Right lobe of liver (tissue), 6 donors: Measurements from ENCODE around the gene SPDL1. TPM values are rescaled to one million over a fixed set of nuclear protein-coding genes. Genes with fewer than 3 reads are reported as not detected.
A peak's percentile ranks its signal among the peaks of the same experiment; 100 is the strongest.

Experiments used
- ATAC-seq, 4 donors: fragments of 200-7000 bp; cut with Tn5 transposase; one replicate each; pipeline ENCODE4 v1.9.1; 2020; ENCODE audit warnings: mild to moderate bottlenecking in 4 of 4, moderate library complexity in 4 of 4
- DNase-seq, 3 donors: peaks; one replicate each; pipeline ENCODE4 v3.0.0-alpha.2; 2020
- H3K27ac ChIP-seq, 3 donors: fragments of 200-600 bp; one replicate each; pipeline ENCODE4 v1.8.0; 2022
- H3K27me3 ChIP-seq, 2 donors: fragments of 200-600 bp; one replicate each; pipeline ENCODE4 v1.8.0; 2022
- H3K36me3 ChIP-seq, 4 donors: fragments of 200-600 bp; sonication (generic) in 1 of 4; one replicate each; pipeline versions ENCODE4 v1.5.1 to v1.8.0; 2017 to 2022; ENCODE audit warnings: control low read depth in 1 of 4
- H3K4me1 ChIP-seq, 4 donors: fragments of 200-600 bp; sonication (generic) in 1 of 4; one replicate each; pipeline versions ENCODE4 v1.5.1 to v1.8.0; 2017 to 2022; ENCODE audit warnings: control low read depth in 1 of 4
- H3K4me3 ChIP-seq, 3 donors: fragments of 200-600 bp; one replicate each; pipeline ENCODE4 v1.8.0; 2022
- H3K9me3 ChIP-seq, 4 donors: fragments of 200-600 bp; sonication (generic) in 1 of 4; one replicate each; pipeline versions ENCODE4 v1.5.1 to v1.8.0; 2017 to 2022; ENCODE audit warnings: control low read depth in 1 of 4
- POLR2A ChIP-seq: fragments of 450-650 bp; IDR thresholded peaks from one replicate; pipeline ENCODE4 v1.6.1; 2017; ENCODE audit warnings: antibody characterized with exemption, mild to moderate bottlenecking
- WGBS: methylation state at CpG from one replicate; pipeline ENCODE4 v1.1.6; 2018; ENCODE audit warnings: low coverage, low lambda C conversion rate; ENCODE audit not compliant: insufficient coverage; ENCODE audit errors: missing lambda C conversion rate; 5-methylcytosine and 5-hydroxymethylcytosine counted together
- intact Hi-C, 2 donors: fragments of 100-400 bp; cut with DNase I; formaldehyde crosslinking; loops; one replicate each; pipeline versions ENCODE4 v1.11.2 to v1.14.1; 2022
- total RNA-seq, 6 experiments: library from RNA; depleted of rRNA in 2 of 6; stranded (reverse); fragments of >200 nt in 2 of 6; fragmentation: NEBNext Ultra II Directional in 3 of 6; extraction: Animal tissue kit (Norgen Biotek cat#: 25700) in 3 of 6; gene quantifications; one replicate each; pipeline versions ENCODE4 v1.1.0 to v1.2.4, GENCODE V29; 2016 to 2023
- TF ChIP-seq, protein P1 (sequence below), 4 donors: fragments of 200-600 bp in 3 of 4; fragments of 450-650 bp in 1 of 4; IDR thresholded peaks; one replicate each; pipeline versions ENCODE4 v1.5.1 to v1.8.0; 2016 to 2022; ENCODE audit warnings: antibody characterized with exemption in 4 of 4, mild to moderate bottlenecking in 2 of 4
- donor health status: DM: no; HTN: yes; CAD: no.
- donor health status: DM: no; HTN: no; CAD: no.
- donor health status: DM: no; HTN: no; CAD: no.
- donor health status: DM: no; HTN: yes; CAD: no.
- donor health status: DM: no; HTN: yes; CAD: no.

The SPDL1 gene
- total RNA-seq, 6 experiments from 2014 or later: 1.1 to 6.7 (median 2.4) TPM

DNA sequence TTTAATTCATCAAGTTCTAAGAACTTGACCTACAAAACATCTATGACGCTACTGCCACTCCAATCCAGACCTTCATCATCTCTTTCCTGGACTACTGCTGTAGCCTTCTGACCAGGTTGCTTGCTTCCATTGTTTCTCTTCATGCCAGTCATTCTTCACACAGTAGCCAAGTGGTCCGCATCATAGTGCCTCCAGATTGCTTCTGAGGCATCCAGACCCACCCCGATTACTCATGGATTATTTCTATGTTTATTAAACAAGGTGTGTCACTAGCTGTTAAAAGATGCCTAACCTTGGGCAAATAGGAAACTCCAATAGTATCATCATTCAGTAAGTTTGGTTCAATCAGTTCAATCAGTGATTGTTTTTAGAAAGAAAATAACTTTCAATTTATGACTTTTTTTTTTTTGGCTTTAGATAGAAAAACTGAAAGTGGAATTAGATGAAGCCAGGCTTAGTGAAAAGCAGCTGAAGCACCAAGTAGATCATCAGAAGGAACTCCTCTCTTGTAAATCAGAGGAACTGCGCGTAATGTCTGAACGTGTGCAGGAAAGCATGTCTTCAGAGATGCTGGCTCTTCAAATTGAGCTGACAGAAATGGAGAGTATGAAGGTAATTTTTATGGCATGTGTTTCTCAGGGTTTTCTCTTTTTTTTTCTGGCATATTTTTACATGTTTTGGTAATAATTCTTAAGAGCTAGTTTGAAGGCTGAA lies 9.5 kb downstream of the SPDL1 start:
- intact Hi-C loops: no loop called here
- 95% methylated on average over 6 of the region's 6 CpGs for WGBS
- DNase-seq: no peak
- no peak overlapping the region for H3K4me3 ChIP-seq
- no peaks in the 10 kb centered on the region for H3K9me3 ChIP-seq
- no peak overlapping the region for H3K27ac ChIP-seq
- peaks cover 0 to 4% (median 0%) of the 10 kb centered on the region in 4 donors for H3K4me1 ChIP-seq
- TF ChIP-seq, protein P1, sequence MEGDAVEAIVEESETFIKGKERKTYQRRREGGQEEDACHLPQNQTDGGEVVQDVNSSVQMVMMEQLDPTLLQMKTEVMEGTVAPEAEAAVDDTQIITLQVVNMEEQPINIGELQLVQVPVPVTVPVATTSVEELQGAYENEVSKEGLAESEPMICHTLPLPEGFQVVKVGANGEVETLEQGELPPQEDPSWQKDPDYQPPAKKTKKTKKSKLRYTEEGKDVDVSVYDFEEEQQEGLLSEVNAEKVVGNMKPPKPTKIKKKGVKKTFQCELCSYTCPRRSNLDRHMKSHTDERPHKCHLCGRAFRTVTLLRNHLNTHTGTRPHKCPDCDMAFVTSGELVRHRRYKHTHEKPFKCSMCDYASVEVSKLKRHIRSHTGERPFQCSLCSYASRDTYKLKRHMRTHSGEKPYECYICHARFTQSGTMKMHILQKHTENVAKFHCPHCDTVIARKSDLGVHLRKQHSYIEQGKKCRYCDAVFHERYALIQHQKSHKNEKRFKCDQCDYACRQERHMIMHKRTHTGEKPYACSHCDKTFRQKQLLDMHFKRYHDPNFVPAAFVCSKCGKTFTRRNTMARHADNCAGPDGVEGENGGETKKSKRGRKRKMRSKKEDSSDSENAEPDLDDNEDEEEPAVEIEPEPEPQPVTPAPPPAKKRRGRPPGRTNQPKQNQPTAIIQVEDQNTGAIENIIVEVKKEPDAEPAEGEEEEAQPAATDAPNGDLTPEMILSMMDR (IDR thresholded peaks at IDR 0.05): no peak
- TF ChIP-seq POLR2A: no peak
- H3K27me3 ChIP-seq: no peaks in the 10 kb centered on the region
- no peaks in the 10 kb centered on the region for H3K36me3 ChIP-seq
- no peak for ATAC-seq

DNA sequence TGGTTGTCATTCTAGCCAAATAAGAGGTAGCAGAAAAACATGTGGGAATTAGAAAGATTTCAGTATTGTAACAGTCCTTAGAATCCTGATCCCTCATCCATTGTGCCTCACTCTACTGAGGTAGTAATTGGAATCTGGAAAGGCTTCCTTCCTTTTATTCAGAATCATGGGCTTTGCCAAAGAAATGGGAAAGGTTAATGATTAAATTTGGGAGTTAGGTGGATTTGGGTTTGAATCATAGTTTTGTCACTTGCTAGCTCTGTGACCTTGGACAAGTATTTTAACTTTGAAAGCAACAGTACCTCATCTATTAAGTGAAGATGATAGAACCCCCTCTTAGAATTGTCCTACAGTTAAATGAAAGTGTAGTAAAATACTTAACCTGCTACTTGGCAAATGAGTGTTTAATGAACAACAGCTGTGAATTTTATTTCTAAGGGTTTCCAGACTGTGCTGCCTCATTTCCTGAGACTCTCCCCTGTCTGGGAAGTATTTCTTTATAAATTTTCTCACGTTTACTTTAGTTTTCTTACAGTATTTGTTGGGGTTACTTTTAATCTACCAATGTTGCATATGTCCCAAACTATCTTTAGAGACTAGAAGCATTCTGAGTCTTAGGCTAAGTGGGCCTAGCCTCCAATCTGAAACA lies 11.7 kb downstream of the SPDL1 start:
- Histone ChIP-seq H3K9me3 (no peaks in the 10 kb centered on the region), H3K27me3 (no peaks in the 10 kb centered on the region), H3K4me3 (no peak overlapping the region), H3K27ac (no peak overlapping the region), H3K36me3 (peaks cover 0 to 8% (median 0%) of the 10 kb centered on the region in 4 donors), H3K4me1 (peaks cover 0 to 4% (median 0%) of the 10 kb centered on the region in 4 donors)
- no peak for DNase-seq
- TF ChIP-seq, protein P1 (IDR thresholded peaks at IDR 0.05): no peak
- no peak for TF ChIP-seq POLR2A
- 85% methylated on average over 1 of the region's 1 CpG for WGBS
- ATAC-seq: peak in 1 of 4 donors; percentile 70
- intact Hi-C loops: no loop called here

DNA sequence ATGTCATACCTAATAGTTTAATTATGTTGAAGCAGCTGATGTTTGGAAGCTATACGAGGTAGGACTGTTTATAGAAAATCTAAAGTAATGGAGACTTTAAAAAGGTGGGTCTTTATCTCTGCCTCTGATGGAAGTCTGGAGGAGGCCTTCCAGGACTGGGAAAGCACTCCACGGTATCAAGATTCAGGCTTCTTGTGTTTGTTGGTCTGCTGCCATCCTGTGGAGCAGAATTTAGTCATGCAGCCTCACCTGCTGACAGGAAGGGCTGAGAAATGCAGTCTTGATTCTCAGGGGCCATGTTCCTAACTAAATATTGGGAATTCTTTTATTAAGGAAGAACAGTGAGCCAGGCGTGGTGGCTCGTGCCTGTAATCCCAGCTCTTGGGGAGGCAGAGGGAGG lies 15.9 kb downstream of the SPDL1 start:
- Histone ChIP-seq H3K27me3 (no peaks in the 10 kb centered on the region), H3K36me3 (peaks cover 0 to 8% (median 0%) of the 10 kb centered on the region in 4 donors), H3K27ac (no peak overlapping the region), H3K4me3 (no peak overlapping the region), H3K9me3 (no peaks in the 10 kb centered on the region), H3K4me1 (peaks cover 0 to 4% (median 0%) of the 10 kb centered on the region in 4 donors)
- no peak for ATAC-seq
- DNase-seq: no peak
- WGBS: 92% methylated on average over 4 of the region's 4 CpGs
- TF ChIP-seq, protein P1 (IDR thresholded peaks at IDR 0.05): no peak
- no peak for TF ChIP-seq POLR2A
- intact Hi-C loops: no loop called here

DNA sequence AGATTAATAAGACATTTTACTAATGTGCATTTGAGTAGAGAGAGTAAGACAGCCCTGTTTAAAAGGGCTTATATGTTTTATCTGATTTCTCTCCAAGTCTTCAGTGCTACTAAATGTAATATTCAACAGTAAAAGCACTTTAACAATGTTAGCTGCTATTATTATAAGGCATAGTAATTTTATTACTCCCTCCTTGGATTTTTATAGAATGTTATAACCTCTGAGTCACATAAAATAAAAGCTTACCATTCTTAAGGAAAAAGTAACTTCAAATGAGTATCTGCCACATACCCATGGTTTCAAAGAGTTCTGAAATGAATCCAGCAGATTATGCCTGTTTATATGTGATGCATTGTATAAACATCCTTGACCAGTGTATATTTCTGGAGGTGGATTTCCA lies 19.0 kb downstream of the SPDL1 start:
- intact Hi-C loops: no loop called here

More for the DNA sequence above, 19.0 kb downstream of the SPDL1 start:
- H3K27me3 ChIP-seq: no peaks in the 10 kb centered on the region
- H3K4me3 ChIP-seq: no peak overlapping the region
- peaks cover 0 to 8% (median 0%) of the 10 kb centered on the region in 4 donors for H3K36me3 ChIP-seq
- H3K27ac ChIP-seq: no peak overlapping the region
- DNase-seq (no peak), ATAC-seq (no peak)
- H3K4me1 ChIP-seq: no peaks in the 10 kb centered on the region
- no peak for TF ChIP-seq POLR2A
- TF ChIP-seq, protein P1 (IDR thresholded peaks at IDR 0.05): no peak
- H3K9me3 ChIP-seq: no peaks in the 10 kb centered on the region
